ENCODE results near the gene VPS37B. TPM values are rescaled to one million over a fixed set of nuclear protein-coding genes. Genes with fewer than 3 reads are reported as not detected.

VPS37B gene
- total and polyA plus RNA-seq, 2 donors (not counting 3 experiments of a cell fraction or from before 2014, with no cell fraction given): 39.5 to 45.9 TPM

GRCh38 chr12:122878780-122879612 lies 16.9 kb downstream of the VPS37B start:
- peaks cover 8% of the 10 kb centered on the region for H3K4me1 ChIP-seq (ENCODE audit: control insufficient read depth, extremely low read depth, insufficient read depth, low read length)
- no peak overlapping the region for H2AFZ ChIP-seq (ENCODE audit: low read depth, low read length)
- no peak for TF ChIP-seq MAX (IDR thresholded peaks at IDR 0.05; ENCODE audit: insufficient read depth, insufficient read length)
- TF ChIP-seq JUN (IDR thresholded peaks at IDR 0.05; ENCODE audit: borderline replicate concordance, insufficient read depth, insufficient read length, low read depth): no peak
- TF ChIP-seq POLR2A (IDR thresholded peaks at IDR 0.05; ENCODE audit: low read depth, low read length): no peak
- no peak for TF ChIP-seq EZH2 (IDR thresholded peaks at IDR 0.05; ENCODE audit: borderline replicate concordance, low read depth, low read length, severe bottlenecking)
- TF ChIP-seq FOS (IDR thresholded peaks at IDR 0.05; ENCODE audit: borderline replicate concordance, insufficient read depth, low read length): no peak
- TF ChIP-seq MYC (IDR thresholded peaks at IDR 0.05; ENCODE audit: low read depth, low read length): no peak
- no peak for TF ChIP-seq CTCF (IDR thresholded peaks at IDR 0.05; ENCODE audit: extremely low read depth in 1 of 2, insufficient read depth in 1 of 2, low read depth in 1 of 2, low read length in 2 of 2)
- TF ChIP-seq POLR2AphosphoS5 (IDR thresholded peaks at IDR 0.05; ENCODE audit: insufficient read depth, low read depth, low read length): no peak
- TF ChIP-seq GATA2 (IDR thresholded peaks at IDR 0.05; ENCODE audit: insufficient read depth, insufficient read length, low read depth, low read length): no peak
- peaks cover 89% of the 10 kb centered on the region for H3K79me2 ChIP-seq (ENCODE audit: control insufficient read depth, insufficient read depth, low read length)
- intact Hi-C loops (cut with micrococcal nuclease): no loop called here
- no peaks in the 10 kb centered on the region for H3K9me1 ChIP-seq (replicated peaks; ENCODE audit: control insufficient read depth, extremely low read depth, insufficient read depth, low read length)
- no peaks in the 10 kb centered on the region for H3K9me3 ChIP-seq (replicated peaks; ENCODE audit: control insufficient read depth, insufficient read depth, low read length)
- H3K27ac ChIP-seq (ENCODE audit: insufficient read depth, low read depth, low read length): no peak overlapping the region
- ChIA-PET CTCF (interaction anchor here (1.2 to 3.0 kb wide), 5 partner anchors 8 to 359 kb away, joined by 3 to 13 read pairs (median 7); no protein-coding TSS in a partner anchor), POLR2A (no interaction called here)
- H3K4me3 ChIP-seq (replicated peaks in 1 of 3; ENCODE audit: insufficient read depth in 1 of 3, low read depth in 1 of 3, low read length in 3 of 3): no peak overlapping the region
- H4K20me1 ChIP-seq (replicated peaks; ENCODE audit: control insufficient read depth, extremely low read depth, insufficient read depth, low read length): no peaks in the 10 kb centered on the region
- dilution Hi-C loops (cut with MboI; ENCODE audit: extremely low pct_ligation_motif_present, low sequenced_read_pairs): no loop called here
- FAIRE-seq (no peak), DNase-seq (ENCODE audit: low read depth, low spot score) (no peak)
- H3K9ac ChIP-seq (replicated peaks; ENCODE audit: extremely low read depth, insufficient read depth, low read length): no peak overlapping the region
- H3K4me2 ChIP-seq (ENCODE audit: insufficient read depth, low read length): no peak overlapping the region
- no peaks in the 10 kb centered on the region for H3K27me3 ChIP-seq (ENCODE audit: control insufficient read depth in 2 of 2, insufficient read depth in 2 of 2, low read length in 2 of 2)
- no TSS peak for BruUV-seq (replicated peaks)
- H3K36me3 ChIP-seq (ENCODE audit: control insufficient read depth in 2 of 2, extremely low read depth in 1 of 2, insufficient read depth in 2 of 2, low read length in 2 of 2): no peaks in the 10 kb centered on the region
